SK-N-DZ (cell line): ENCODE data around the gene TIMM10.
"Not testable (repeated sequence)": the region's sequence is repeated elsewhere in the genome, so short reads cannot be mapped to it uniquely, and the experiment has no call there.

Source experiments
- DNase-seq: peaks from one replicate; pipeline ENCODE4 v3.0.0-alpha.2; 2015; ENCODE audit warnings: low spot score

Gene TIMM10

GRCh38 chr11:57542582-57542981 lies 12.0 kb upstream of the TIMM10 start:
- DNase-seq = no peak

- no peak for DNase-seq
Observed at GRCh38 chr11:57541169-57541568, 10.6 kb upstream of the TIMM10 start.

- DNase-seq = no peak
Observed at GRCh38 chr11:57539342-57539741, 8.8 kb upstream of the TIMM10 start.

GRCh38 chr11:57536947-57537619 lies 6.5 kb upstream of the TIMM10 start, which contains the start of gene SMTNL1:
SMTNL1 (plus strand) TSS chr11:57537595; CDS start chr11:57542643, 5,048 bp downstream.
- DNase-seq = no peak

- not testable (repeated sequence) for DNase-seq
Observed at GRCh38 chr11:57534449-57534848, 3.9 kb upstream of the TIMM10 start.

GRCh38 chr11:57530215-57530595 lies 349 bp downstream of the TIMM10 start:
- no peak for DNase-seq

GRCh38 chr11:57529012-57529411 lies 1.5 kb downstream of the TIMM10 start:
- DNase-seq = no peak

- DNase-seq = peak; percentile 60
Observed at GRCh38 chr11:57527056-57527631, 3.4 kb downstream of the TIMM10 start.

GRCh38 chr11:57523419-57523818 lies 7.1 kb downstream of the TIMM10 start:
- DNase-seq = no peak

- no peak for DNase-seq
Observed at GRCh38 chr11:57521116-57521515, 9.4 kb downstream of the TIMM10 start.

GRCh38 chr11:57516061-57516443 lies 14.5 kb downstream of the TIMM10 start:
- DNase-seq = no peak

- DNase-seq = peak; percentile 47
Observed at GRCh38 chr11:57515332-57516060, 15.1 kb downstream of the TIMM10 start, which contains the start of gene SLC43A1. SLC43A1 (minus strand) TSS chr11:57515702; CDS start chr11:57514111, 1,591 bp downstream.

- DNase-seq = peak; percentile 58
Observed at GRCh38 chr11:57514538-57515331, 15.8 kb downstream of the TIMM10 start.

GRCh38 chr11:57513911-57514537 lies 16.5 kb downstream of the TIMM10 start:
- DNase-seq = no peak

- no peak for DNase-seq
Observed at GRCh38 chr11:57513452-57513795, 17.1 kb downstream of the TIMM10 start.

- no peak for DNase-seq
Observed at GRCh38 chr11:57512646-57513451, 17.7 kb downstream of the TIMM10 start.

GRCh38 chr11:57511741-57512430 lies 18.7 kb downstream of the TIMM10 start:
- DNase-seq = no peak

- DNase-seq = no peak
Observed at GRCh38 chr11:57508341-57509170, 22.0 kb downstream of the TIMM10 start.

- no peak for DNase-seq
Observed at GRCh38 chr11:57506522-57506921, 24.0 kb downstream of the TIMM10 start.
